Panc1 (cell line): ENCODE results near the gene CAPRIN1. TPM values are rescaled to one million over a fixed set of nuclear protein-coding genes. Genes with fewer than 3 reads are reported as not detected.

Experiments used
- ATAC-seq: fragments of 200-7000 bp; cut with Tn5 transposase; 2 replicates; pipeline ENCODE4 v1.9.1; 2020; ENCODE audit warnings: mild to moderate bottlenecking, moderate library complexity
- BruUV-seq: library from RNA; stranded (reverse); fragments of 400-500 nt; replicated peaks from 2 replicates; lab custom pipeline; 2021; lab: Mats Ljungman, UMichigan
- CTCF ChIA-PET: fragments of 300-600 bp; sonication (Branson Sonifier 250); formaldehyde crosslinking; loops from one replicate; lab custom pipeline; 2022; ENCODE audit warnings: antibody characterized with exemption; lab: Charles Lee
- POLR2A ChIA-PET: fragments of 300-600 bp; sonication (Branson Sonifier 250); formaldehyde crosslinking; loops from one replicate; lab custom pipeline; 2022; ENCODE audit warnings: antibody characterized with exemption; lab: Charles Lee
- DNase-seq: peaks from one replicate; pipeline ENCODE4 v3.0.0-alpha.2; 2010; ENCODE audit warnings: low read depth, low spot score
- H3K27ac ChIP-seq: 2 replicates; pipeline ENCODE4 v1.5.1; 2011; ENCODE audit warnings: mild to moderate bottlenecking, low read length, inconsistent platforms
- H3K27me3 ChIP-seq: fragments of 200-500 bp; sonication (Bioruptor generic); 2 replicates; pipeline ENCODE4 v1.6.0; 2014; ENCODE audit warnings: low read length, inconsistent platforms; ENCODE audit not compliant: control insufficient read depth, insufficient read depth
- H3K36me3 ChIP-seq: fragments of 200-500 bp; sonication (Bioruptor generic); 2 replicates; pipeline ENCODE4 v1.5.1; 2014; ENCODE audit warnings: inconsistent platforms, mild to moderate bottlenecking, low read length, moderate library complexity; ENCODE audit not compliant: control insufficient read depth, insufficient read depth
- H3K4me1 ChIP-seq: 2 replicates; pipeline ENCODE4 v1.5.1; 2011; ENCODE audit warnings: inconsistent platforms, mild to moderate bottlenecking, low read length, moderate library complexity; ENCODE audit not compliant: control insufficient read depth, insufficient read depth
- H3K4me3 ChIP-seq, 2 experiments: 2 replicates each; pipeline ENCODE4 v1.5.1; 2011 to 2012; ENCODE audit warnings: low read depth in 2 of 2, low read length in 2 of 2, mild to moderate bottlenecking in 2 of 2, inconsistent platforms in 1 of 2, moderate library complexity in 1 of 2
- H3K9me3 ChIP-seq: fragments of 200-500 bp; sonication (Bioruptor generic); 2 replicates; pipeline ENCODE4 v1.5.1; 2014; ENCODE audit warnings: low read depth, mild to moderate bottlenecking, inconsistent platforms, low read length, moderate library complexity; ENCODE audit not compliant: control insufficient read depth, insufficient read depth
- POLR2AphosphoS5 ChIP-seq: IDR thresholded peaks from 2 replicates; pipeline ENCODE4 v1.6.1; 2012; ENCODE audit warnings: mild to moderate bottlenecking, low read depth, low read length, moderate library complexity
- SIN3A ChIP-seq: IDR thresholded peaks from 2 replicates; pipeline ENCODE4 v1.6.1; 2012; ENCODE audit warnings: low read depth, mild to moderate bottlenecking, low read length, moderate library complexity, borderline replicate concordance; ENCODE audit not compliant: insufficient read depth
- TCF7L2 ChIP-seq: IDR thresholded peaks from 2 replicates; pipeline ENCODE4 v1.6.1; 2011; ENCODE audit warnings: mild to moderate bottlenecking, low read depth, low read length, inconsistent platforms
- in situ Hi-C: cut with HindIII; loops from 2 replicates; pipeline ENCODE4 v1.10.0; 2016; ENCODE audit warnings: low sequenced_read_pairs, low pct_unique_long_range_greater_than_20kb
- intact Hi-C: fragments of 100-400 bp; cut with micrococcal nuclease; formaldehyde crosslinking; loops from one replicate; pipeline ENCODE4 v1.10.0; 2022; ENCODE audit not compliant: unreplicated experiment
- total RNA-seq: library from RNA; stranded (reverse); gene quantifications from one replicate; pipeline ENCODE4 v1.2.1, GENCODE V29; 2021; ENCODE audit not compliant: unreplicated experiment
- TF ChIP-seq, protein P1 (sequence below): fragments of 450-650 bp; IDR thresholded peaks from 2 replicates; pipeline ENCODE4 v1.5.1; 2017; ENCODE audit warnings: mild to moderate bottlenecking
- TF ChIP-seq, protein P2 (sequence below), 2 experiments: IDR thresholded peaks; 2 replicates each; pipeline ENCODE4 v1.6.1; 2011 to 2012; ENCODE audit warnings: low read depth in 2 of 2, control low read depth in 1 of 2, low read length in 1 of 2, mild to moderate bottlenecking in 1 of 2, moderate library complexity in 1 of 2; ENCODE audit not compliant: insufficient read depth in 1 of 2

Gene CAPRIN1
- total RNA-seq, 1 experiment from 2014 or later: 266 TPM

DNA sequence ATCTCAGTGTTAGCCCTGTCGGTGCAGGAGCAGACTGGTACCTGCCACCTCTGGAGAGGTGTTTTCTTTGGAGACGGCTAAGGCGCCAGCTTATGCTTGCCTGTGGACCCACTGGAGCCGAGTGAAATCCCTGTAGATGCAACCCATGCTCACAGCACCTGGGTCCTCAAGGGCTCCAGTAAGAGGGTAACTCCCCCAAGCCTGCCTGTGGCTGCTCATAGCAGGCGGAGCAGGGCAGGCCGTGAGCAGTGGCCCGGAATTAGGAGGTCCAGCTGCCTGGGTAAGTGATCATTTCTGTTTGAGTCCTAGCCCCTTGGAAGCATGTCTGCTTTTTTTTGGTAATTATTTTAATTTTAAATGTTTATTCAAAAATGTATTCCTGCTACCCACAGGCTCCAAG, 97.7 kb downstream of the CAPRIN1 start:
- H3K4me1 ChIP-seq: peaks cover 21% of the 10 kb centered on the region
- no peak overlapping the region for H3K27ac ChIP-seq
- ChIA-PET POLR2A (no interaction called here), CTCF (interaction anchor here (0.6 kb wide), 2 partner anchors 25 to 221 kb away, joined by 3 to 4 read pairs; no protein-coding TSS in a partner anchor)
- TF ChIP-seq SIN3A (no peak), TCF7L2 (no peak), POLR2AphosphoS5 (no peak)
- TF ChIP-seq, protein P1, sequence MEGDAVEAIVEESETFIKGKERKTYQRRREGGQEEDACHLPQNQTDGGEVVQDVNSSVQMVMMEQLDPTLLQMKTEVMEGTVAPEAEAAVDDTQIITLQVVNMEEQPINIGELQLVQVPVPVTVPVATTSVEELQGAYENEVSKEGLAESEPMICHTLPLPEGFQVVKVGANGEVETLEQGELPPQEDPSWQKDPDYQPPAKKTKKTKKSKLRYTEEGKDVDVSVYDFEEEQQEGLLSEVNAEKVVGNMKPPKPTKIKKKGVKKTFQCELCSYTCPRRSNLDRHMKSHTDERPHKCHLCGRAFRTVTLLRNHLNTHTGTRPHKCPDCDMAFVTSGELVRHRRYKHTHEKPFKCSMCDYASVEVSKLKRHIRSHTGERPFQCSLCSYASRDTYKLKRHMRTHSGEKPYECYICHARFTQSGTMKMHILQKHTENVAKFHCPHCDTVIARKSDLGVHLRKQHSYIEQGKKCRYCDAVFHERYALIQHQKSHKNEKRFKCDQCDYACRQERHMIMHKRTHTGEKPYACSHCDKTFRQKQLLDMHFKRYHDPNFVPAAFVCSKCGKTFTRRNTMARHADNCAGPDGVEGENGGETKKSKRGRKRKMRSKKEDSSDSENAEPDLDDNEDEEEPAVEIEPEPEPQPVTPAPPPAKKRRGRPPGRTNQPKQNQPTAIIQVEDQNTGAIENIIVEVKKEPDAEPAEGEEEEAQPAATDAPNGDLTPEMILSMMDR: no peak
- TF ChIP-seq, protein P2, sequence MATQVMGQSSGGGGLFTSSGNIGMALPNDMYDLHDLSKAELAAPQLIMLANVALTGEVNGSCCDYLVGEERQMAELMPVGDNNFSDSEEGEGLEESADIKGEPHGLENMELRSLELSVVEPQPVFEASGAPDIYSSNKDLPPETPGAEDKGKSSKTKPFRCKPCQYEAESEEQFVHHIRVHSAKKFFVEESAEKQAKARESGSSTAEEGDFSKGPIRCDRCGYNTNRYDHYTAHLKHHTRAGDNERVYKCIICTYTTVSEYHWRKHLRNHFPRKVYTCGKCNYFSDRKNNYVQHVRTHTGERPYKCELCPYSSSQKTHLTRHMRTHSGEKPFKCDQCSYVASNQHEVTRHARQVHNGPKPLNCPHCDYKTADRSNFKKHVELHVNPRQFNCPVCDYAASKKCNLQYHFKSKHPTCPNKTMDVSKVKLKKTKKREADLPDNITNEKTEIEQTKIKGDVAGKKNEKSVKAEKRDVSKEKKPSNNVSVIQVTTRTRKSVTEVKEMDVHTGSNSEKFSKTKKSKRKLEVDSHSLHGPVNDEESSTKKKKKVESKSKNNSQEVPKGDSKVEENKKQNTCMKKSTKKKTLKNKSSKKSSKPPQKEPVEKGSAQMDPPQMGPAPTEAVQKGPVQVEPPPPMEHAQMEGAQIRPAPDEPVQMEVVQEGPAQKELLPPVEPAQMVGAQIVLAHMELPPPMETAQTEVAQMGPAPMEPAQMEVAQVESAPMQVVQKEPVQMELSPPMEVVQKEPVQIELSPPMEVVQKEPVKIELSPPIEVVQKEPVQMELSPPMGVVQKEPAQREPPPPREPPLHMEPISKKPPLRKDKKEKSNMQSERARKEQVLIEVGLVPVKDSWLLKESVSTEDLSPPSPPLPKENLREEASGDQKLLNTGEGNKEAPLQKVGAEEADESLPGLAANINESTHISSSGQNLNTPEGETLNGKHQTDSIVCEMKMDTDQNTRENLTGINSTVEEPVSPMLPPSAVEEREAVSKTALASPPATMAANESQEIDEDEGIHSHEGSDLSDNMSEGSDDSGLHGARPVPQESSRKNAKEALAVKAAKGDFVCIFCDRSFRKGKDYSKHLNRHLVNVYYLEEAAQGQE (IDR thresholded peaks at IDR 0.05; ENCODE audit: insufficient read depth in 1 of 2, low read depth in 2 of 2, low read length in 1 of 2): no peak
- in situ Hi-C loops: no loop called here
- intact Hi-C loops: no loop called here
- DNase-seq (no peak), ATAC-seq (no peak)
- no peaks in the 10 kb centered on the region for H3K27me3 ChIP-seq
- no peaks in the 10 kb centered on the region for H3K9me3 ChIP-seq
- H3K36me3 ChIP-seq: peaks cover 23% of the 10 kb centered on the region
- H3K4me3 ChIP-seq: no peak overlapping the region
- BruUV-seq: no TSS peak

DNA sequence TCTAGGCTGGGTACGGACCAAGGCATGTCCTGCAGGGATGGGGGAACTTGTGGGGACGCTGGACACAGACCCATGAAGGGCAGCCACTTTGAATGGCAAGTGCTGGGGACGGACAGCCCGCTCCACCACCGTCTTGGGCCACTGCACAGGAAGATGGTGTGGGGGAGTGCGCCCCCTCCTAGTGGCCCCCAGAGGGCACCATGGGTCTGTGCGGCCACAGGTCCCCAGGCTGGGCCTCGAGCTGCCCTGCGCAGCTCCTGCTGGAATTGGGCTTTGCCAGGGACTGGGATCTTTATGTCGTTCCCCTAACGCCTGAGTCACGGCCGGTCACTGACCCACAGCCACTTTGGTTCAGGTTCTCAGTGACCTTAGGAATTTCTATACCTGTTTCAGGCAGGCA, 98.3 kb downstream of the CAPRIN1 start:
- no peak overlapping the region for H3K27ac ChIP-seq
- BruUV-seq: no TSS peak
- intact Hi-C loops: loop anchor here (10.0 kb wide), 1 partner anchor 345 kb away; no protein-coding TSS in a partner anchor
- CTCF ChIA-PET: interaction anchor here (0.6 kb wide), 3 partner anchors 24 to 523 kb away, joined by 3 to 4 read pairs (median 3); no protein-coding TSS in a partner anchor
- H3K9me3 ChIP-seq: no peaks in the 10 kb centered on the region
- peaks cover 25% of the 10 kb centered on the region for H3K4me1 ChIP-seq
- H3K4me3 ChIP-seq: no peak overlapping the region
- DNase-seq: no peak
- ATAC-seq: peak; percentile 62
- TF ChIP-seq, protein P2 (IDR thresholded peaks at IDR 0.05; ENCODE audit: insufficient read depth in 1 of 2, low read depth in 2 of 2, low read length in 1 of 2): no peak
- TF ChIP-seq, protein P1: no peak; the same call in 1 of the 2 replicates
- TF ChIP-seq TCF7L2 (no peak), POLR2AphosphoS5 (no peak)
- peaks cover 19% of the 10 kb centered on the region for H3K36me3 ChIP-seq
- POLR2A ChIA-PET: no interaction called here
- in situ Hi-C loops: no loop called here
- H3K27me3 ChIP-seq: no peaks in the 10 kb centered on the region
